Adipocyte (in vitro differentiated cells): ENCODE data around the gene USP2.

Experiments used
- DNase-seq: peaks from one replicate; pipeline ENCODE4 v3.0.0-alpha.2; 2015; ENCODE audit warnings: low read depth
- H3K27me3 ChIP-seq: replicated peaks from 2 replicates; pipeline ENCODE4 v1.7.0; 2013; ENCODE audit warnings: mild to moderate bottlenecking, low read length, moderate library complexity; ENCODE audit not compliant: control insufficient read depth, insufficient read depth
- H3K36me3 ChIP-seq: 2 replicates; pipeline ENCODE4 v1.7.0; 2013; ENCODE audit warnings: low read length, mild to moderate bottlenecking, moderate library complexity; ENCODE audit not compliant: control insufficient read depth, insufficient read depth, severe bottlenecking
- H3K4me1 ChIP-seq: 2 replicates; pipeline ENCODE4 v1.7.0; 2013; ENCODE audit warnings: mild to moderate bottlenecking, low read length, moderate library complexity; ENCODE audit not compliant: control insufficient read depth, insufficient read depth
- H3K4me3 ChIP-seq: 2 replicates; pipeline ENCODE4 v1.7.0; 2013; ENCODE audit warnings: mild to moderate bottlenecking, low read length, moderate library complexity
- H3K9ac ChIP-seq: 2 replicates; pipeline ENCODE4 v1.7.0; 2013; ENCODE audit warnings: mild to moderate bottlenecking, low read length, moderate library complexity
- H3K9me3 ChIP-seq: 2 replicates; pipeline ENCODE4 v1.7.0; 2013; ENCODE audit warnings: mild to moderate bottlenecking, low read length, moderate library complexity; ENCODE audit not compliant: control insufficient read depth

Gene USP2

DNA sequence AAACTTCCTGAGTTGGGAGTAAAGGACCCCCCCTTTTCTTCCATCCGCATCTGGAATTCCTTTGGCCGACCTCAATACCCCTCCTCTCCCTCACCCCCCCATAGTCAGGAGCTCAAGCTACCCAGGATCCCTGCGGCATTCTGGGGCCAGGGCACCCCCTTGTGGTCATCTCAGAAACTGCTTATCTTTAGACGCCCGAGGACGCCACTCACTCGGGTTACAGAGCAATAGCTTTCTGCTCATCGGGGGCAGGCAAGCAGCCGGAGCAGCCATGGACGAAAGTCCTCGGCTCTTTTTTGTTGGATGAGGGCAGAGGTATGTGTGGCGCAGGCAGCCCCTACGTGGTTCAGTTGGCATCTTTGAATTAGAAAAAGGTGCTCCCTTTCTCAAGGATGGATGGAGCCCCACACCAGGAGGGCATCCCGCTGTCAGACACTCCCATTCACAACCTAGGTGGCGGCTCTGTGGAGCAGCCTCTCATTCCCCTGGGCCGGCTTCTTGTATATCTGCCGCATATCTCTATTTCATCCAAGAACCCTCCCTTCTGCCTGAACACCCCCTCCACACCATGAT is 43.1 kb downstream of the USP2 start:
- H3K36me3 ChIP-seq = no peaks in the 10 kb centered on the region
- peaks cover 51% of the 10 kb centered on the region for H3K4me1 ChIP-seq
- no peaks in the 10 kb centered on the region for H3K9me3 ChIP-seq
- peak; percentile 93 for DNase-seq
- H3K27me3 ChIP-seq = peaks cover 5% of the 10 kb centered on the region
- peak overlapping the region; percentile 91 for H3K9ac ChIP-seq
- peak overlapping the region; percentile 84 for H3K4me3 ChIP-seq

DNA sequence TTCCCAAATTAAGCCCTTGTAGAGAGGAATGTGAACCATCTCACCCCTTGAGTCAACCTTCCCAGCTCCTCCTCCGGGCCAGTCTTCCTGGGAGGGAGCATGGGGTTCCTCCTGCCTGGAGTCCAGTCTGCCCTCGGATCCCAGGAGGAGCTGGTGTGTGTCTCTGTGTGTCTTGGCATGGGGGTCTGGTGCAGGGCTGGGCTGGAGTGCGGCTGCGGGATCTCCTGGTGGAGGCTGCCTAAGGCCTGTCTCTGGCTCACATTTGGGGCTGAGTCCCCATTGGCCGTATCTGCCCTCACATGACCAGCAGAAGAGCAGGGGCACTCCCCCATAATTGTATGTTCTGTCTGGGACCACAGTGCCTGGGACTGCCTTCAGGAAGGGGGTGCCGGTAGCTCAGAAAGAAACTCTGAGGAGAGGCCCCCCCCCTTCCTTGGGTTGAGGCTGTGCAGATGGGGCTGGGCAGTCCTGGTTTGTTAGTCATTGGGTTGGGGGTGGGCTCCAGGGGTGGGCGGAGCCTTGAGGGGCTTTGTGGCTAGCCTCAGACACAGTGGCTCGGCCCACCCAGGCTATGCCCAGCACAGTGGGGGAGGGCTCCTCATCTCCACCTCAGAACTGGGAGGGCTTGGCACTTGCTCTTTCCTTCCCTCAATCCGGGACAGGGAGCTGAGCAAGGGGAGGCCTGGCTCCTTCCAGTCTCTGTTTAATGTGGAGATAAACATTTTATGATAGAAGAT is 43.7 kb downstream of the USP2 start:
- Histone ChIP-seq H3K4me3 (peak overlapping the region; percentile 84), H3K27me3 (peaks cover 5% of the 10 kb centered on the region), H3K36me3 (no peaks in the 10 kb centered on the region), H3K4me1 (peaks cover 51% of the 10 kb centered on the region), H3K9me3 (no peaks in the 10 kb centered on the region), H3K9ac (peak overlapping the region; percentile 91)
- DNase-seq = peak; percentile 43

DNA sequence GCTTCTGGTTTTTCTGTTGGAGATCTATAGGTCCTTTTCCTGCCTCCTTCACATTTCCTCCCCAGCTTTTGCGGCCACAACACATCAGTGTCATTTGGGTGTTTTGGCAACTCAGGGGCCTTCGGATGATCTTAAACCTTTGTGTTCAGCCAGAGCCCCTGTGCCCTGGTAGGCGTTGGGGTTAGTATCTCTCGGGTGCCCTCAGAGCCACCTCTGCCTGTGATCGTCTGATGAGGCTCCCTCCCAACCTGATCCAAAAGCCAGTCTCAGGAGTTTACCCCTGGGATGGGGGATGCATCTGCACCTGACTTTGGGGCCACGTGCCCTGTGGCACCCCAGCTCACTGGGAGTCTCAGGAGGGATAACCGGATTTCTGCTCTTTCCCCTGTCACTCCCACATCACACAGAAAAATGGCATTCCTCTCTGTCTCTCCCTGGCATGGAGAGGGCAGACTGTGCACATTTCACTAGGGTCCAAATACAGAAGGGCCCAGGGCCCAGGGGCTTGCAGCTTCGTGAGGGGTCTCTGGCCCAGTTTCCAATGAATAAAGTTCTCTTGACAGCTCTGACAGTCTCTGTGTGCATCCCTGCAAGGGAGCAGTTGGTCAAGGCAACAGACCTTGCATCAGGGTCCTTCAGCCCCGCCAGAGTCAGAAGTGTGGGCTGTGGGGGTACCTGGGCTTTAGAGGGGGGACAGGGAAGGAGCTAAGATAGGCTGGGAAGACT is 44.6 kb downstream of the USP2 start:
- DNase-seq = no peak
- H3K4me1 ChIP-seq = peaks cover 51% of the 10 kb centered on the region
- peak overlapping the region; percentile 15 for H3K4me3 ChIP-seq
- H3K9me3 ChIP-seq = no peaks in the 10 kb centered on the region
- H3K27me3 ChIP-seq = peaks cover 3% of the 10 kb centered on the region
- H3K9ac ChIP-seq = peak overlapping the region; percentile 91
- H3K36me3 ChIP-seq = no peaks in the 10 kb centered on the region

DNA sequence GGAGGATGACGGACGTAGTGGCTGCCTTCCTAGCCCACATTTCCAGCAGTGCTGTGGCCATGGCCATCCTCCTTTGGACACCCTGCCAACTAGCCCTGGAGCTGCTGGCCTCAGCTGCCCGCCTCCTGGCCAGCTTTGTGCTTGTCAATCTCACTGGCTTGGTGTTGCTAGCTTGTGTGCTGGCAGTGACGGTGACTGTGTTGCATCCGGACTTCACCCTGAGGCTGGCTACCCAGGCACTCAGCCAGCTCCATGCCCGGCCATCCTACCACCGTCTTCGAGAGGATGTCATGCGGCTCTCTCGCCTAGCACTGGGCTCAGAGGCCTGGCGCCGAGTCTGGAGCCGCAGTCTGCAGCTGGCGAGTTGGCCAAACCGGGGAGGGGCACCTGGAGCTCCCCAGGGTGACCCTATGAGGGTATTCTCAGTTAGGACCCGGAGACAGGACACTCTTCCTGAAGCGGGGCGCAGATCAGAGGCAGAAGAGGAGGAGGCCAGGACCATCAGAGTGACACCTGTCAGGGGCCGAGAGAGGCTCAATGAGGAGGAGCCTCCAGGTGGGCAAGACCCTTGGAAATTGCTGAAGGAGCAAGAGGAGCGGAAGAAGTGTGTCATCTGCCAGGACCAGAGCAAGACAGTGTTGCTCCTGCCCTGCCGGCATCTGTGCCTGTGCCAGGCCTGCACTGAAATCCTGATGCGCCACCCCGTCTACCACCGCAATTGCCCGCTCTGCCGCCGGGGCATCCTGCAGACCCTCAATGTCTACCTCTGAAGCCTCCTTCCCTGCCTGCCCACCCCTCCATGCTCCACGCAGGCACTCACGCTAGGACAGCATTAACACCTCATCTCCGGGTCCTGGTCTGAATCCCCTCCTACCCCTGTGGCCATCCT is 45.6 kb downstream of the USP2 start:
- Histone ChIP-seq H3K27me3 (no peaks in the 10 kb centered on the region), H3K9ac (no peak overlapping the region), H3K9me3 (no peaks in the 10 kb centered on the region), H3K4me3 (peak overlapping the region; percentile 90), H3K4me1 (peaks cover 46% of the 10 kb centered on the region), H3K36me3 (no peaks in the 10 kb centered on the region)
- no peak for DNase-seq

DNA sequence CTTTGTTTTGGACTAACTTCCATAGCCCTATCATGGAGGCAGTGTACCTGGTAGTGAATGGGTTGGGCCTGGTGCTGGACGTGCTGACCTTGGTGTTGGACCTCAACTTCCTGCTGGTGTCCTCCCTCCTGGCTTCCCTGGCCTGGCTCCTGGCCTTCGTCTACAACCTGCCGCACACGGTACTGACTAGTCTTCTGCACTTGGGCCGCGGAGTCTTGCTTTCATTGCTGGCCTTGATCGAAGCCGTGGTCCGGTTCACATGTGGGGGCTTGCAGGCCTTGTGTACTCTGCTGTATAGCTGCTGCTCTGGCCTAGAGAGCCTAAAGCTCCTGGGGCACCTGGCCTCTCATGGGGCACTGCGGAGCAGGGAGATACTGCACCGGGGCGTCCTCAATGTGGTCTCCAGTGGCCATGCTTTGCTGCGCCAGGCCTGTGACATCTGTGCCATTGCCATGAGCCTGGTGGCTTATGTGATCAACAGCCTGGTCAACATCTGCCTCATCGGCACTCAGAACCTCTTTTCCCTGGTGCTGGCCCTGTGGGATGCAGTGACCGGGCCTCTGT is 46.3 kb downstream of the USP2 start:
- Histone ChIP-seq H3K9ac (peak overlapping the region; percentile 86), H3K4me1 (peaks cover 44% of the 10 kb centered on the region), H3K36me3 (no peaks in the 10 kb centered on the region), H3K4me3 (peak overlapping the region; percentile 90), H3K9me3 (no peaks in the 10 kb centered on the region), H3K27me3 (no peaks in the 10 kb centered on the region)
- DNase-seq = no peak

DNA sequence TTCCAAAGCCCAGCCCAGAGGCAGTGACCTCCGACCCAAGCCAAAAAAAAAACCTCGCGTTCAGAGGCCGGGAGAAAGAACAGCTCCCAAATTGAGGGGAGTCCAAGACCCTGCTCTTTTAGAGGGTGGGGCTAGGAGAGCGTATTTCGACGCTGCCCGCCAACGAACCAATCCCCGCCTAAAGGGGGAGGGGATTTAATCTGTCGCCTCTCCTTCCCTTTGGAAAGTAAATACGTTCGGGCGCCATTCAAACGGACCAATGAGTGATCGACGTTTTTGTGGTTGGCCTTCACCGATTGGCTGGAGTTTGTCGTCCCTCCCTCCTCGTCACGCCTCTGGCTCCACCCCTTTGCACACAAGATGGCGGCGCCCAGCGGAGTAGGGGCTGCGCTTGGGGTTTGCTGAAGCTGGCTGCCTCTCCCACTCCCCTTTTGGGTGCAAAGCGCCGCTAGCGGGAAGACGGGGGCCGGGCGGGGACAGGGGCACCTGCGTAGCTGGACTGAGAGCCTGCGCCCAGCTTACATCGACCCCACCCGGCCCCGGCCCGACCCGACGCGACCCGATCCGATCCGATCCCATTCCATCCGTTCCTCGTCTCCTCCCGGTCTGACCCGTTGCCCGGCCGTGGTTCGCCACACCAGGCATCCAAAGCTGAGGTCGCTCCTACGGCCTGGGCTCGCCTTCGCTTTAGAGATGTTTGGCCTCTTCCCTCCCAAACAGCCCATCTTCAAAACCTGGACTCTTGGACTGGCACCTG is 47.1 kb downstream of the USP2 start, which contains the start of gene RNF26:
TSS of gene RNF26 (plus strand) at position 354 of the 757 bp plus-strand sequence. CDS start 596 bp downstream, outside the sequence.
- no peaks in the 10 kb centered on the region for H3K27me3 ChIP-seq
- peaks cover 42% of the 10 kb centered on the region for H3K4me1 ChIP-seq
- H3K9me3 ChIP-seq = no peaks in the 10 kb centered on the region
- no peaks in the 10 kb centered on the region for H3K36me3 ChIP-seq
- H3K9ac ChIP-seq = peak within 1 kb of the TSS; percentile 86
- H3K4me3 ChIP-seq = peak within 1 kb of the TSS; percentile 90
- peak; percentile 99 for DNase-seq

DNA sequence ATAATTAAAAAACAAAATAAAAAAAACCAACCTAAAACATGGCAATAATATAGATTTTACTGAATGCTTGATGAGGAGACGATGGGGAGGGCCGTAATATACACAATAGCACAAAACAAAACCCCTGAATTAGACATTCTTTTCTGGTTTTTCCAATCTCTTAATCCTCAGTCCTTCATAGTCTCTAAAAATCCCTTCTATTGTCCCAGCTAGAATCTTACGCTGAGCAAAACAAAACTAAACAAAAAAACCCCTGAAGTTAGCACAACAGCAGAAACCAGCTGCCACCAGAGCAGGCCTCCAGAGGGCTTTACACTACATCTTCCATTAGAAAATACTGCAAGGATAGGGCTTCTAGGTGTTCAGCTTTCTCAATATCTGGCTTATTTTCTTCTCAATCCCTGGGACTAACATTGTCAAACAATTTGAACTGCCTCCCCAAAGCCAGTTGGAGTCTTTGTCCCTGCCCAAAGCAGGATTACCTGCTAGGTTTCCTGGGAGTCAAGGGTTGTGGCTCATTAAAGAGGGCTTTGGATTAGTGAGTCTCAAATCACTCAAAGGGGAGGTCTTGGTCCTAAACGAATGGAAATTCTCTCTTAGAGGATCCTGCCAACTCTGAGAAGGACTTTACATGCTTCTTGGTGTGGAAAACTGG is 49.3 kb downstream of the USP2 start:
- no peaks in the 10 kb centered on the region for H3K9me3 ChIP-seq
- no peak for DNase-seq
- H3K9ac ChIP-seq = no peak overlapping the region
- no peak overlapping the region for H3K4me3 ChIP-seq
- no peaks in the 10 kb centered on the region for H3K36me3 ChIP-seq
- peaks cover 21% of the 10 kb centered on the region for H3K4me1 ChIP-seq
- H3K27me3 ChIP-seq = no peaks in the 10 kb centered on the region

DNA sequence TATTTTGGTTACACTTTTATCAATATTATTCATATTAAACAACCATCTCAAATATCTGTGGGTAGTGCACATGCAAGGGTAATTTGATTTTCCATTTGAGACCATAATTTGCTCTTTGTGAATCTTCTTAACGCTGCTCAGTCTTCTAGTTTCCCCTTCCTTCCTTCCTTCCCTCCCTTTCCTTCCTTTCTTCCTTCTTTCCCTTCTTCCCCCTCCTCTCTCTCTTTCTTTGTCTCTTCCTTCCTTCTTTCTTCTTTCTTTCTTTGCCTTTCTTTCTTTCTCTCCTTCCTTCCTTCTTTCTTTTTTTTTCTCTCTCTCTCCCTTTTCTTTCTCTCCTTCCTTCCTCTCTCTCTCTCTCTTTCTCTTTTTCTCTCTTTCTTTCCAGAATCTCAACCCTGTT is 51.3 kb downstream of the USP2 start:
- Histone ChIP-seq H3K9me3 (no peaks in the 10 kb centered on the region), H3K4me1 (peaks cover 8% of the 10 kb centered on the region), H3K36me3 (no peaks in the 10 kb centered on the region), H3K4me3 (no peak overlapping the region), H3K27me3 (no peaks in the 10 kb centered on the region), H3K9ac (no peak overlapping the region)
- no peak for DNase-seq

DNA sequence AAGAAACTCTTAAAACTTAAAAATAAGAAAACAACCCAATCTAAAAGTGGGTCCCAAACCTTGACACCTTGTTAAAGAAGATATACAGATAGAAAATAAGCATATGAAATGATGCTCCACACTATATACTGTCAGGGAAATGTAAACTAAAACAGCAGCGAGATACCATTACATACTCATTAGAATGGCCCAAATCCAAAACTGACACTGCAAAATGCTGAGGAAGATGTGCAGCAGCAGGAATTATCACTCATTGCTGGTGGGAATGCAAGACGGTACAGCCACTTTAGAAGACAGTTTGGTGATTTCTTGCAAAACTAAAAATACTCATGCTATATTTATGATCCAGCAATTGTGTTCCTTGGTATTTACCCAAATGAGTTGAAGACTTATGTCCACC is 52.2 kb downstream of the USP2 start:
- Histone ChIP-seq H3K9ac (no peak overlapping the region), H3K4me3 (no peak overlapping the region), H3K9me3 (no peaks in the 10 kb centered on the region), H3K4me1 (peaks cover 2% of the 10 kb centered on the region), H3K27me3 (no peaks in the 10 kb centered on the region), H3K36me3 (no peaks in the 10 kb centered on the region)
- no peak for DNase-seq

DNA sequence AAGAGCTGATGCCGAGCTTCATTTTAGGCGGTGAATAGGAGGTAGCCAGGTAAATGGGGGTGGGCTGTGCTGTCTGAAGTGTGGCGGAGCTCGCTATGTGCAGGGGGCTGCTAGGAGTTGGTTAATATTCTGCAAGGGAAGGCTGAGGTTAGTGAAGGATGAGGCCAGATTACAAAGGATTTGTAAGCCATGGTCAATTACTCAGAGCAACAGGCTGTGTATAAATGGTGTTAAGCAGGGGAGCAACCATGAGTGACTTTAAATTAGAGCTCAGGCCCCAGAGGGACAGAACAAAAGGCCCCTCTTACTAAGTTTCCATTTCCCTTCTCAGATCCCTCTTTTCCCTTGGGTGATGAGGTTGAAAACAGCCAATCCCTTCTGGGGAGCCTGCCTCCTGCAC is 57.3 kb downstream of the USP2 start:
- Histone ChIP-seq H3K9ac (no peak overlapping the region), H3K4me3 (no peak overlapping the region), H3K4me1 (peaks cover 8% of the 10 kb centered on the region), H3K27me3 (no peaks in the 10 kb centered on the region), H3K36me3 (no peaks in the 10 kb centered on the region), H3K9me3 (no peaks in the 10 kb centered on the region)
- DNase-seq = no peak
